Effector CD4-positive, alpha-beta T cell (primary cell): ENCODE results near the gene STK16.
"Not testable (repeated sequence)": the region's sequence is repeated elsewhere in the genome, so short reads cannot be mapped to it uniquely, and the experiment has no call there.

Experiments used
- DNase-seq: peaks from one replicate; pipeline ENCODE4 v3.0.0-alpha.2; 2020
- total RNA-seq: gene quantifications from one replicate; lab custom pipeline; 2026; lab: John Stamatoyannopoulos, UW

Gene STK16
- total RNA-seq = 13.3 reads per million, percentile 38 among the genes with 10 or more reads in this experiment

GRCh38 chr2:219245148-219245898, at the start of gene STK16, which contains the start of gene GLB1L:
TSS of gene STK16 (plus strand) at chr2:219245479. CDS start at chr2:219246000, 521 bp downstream.
TSS of gene GLB1L (minus strand) at chr2:219245444. CDS start at chr2:219243573, 1,871 bp downstream.
- peak; percentile 82 for DNase-seq

GRCh38 chr2:219197388-219197787, 47.9 kb upstream of the STK16 start:
- no peak for DNase-seq

- DNase-seq = no peak
Measured at GRCh38 chr2:219198974-219199373, 46.3 kb upstream of the STK16 start.

GRCh38 chr2:219199470-219200211, 45.6 kb upstream of the STK16 start:
- no peak for DNase-seq

- DNase-seq = not testable (repeated sequence)
Measured at GRCh38 chr2:219200502-219201326, 44.6 kb upstream of the STK16 start.

- DNase-seq = not testable (repeated sequence)
Measured at GRCh38 chr2:219201331-219201730, 43.9 kb upstream of the STK16 start.

- DNase-seq = no peak
Measured at GRCh38 chr2:219204425-219205164, 40.7 kb upstream of the STK16 start.

GRCh38 chr2:219205165-219205538, 40.1 kb upstream of the STK16 start:
- no peak for DNase-seq

- no peak for DNase-seq
Measured at GRCh38 chr2:219205981-219206327, 39.3 kb upstream of the STK16 start.

- DNase-seq = peak; percentile 94
Measured at GRCh38 chr2:219206328-219207133, 38.7 kb upstream of the STK16 start, which contains the start of gene ZFAND2B. TSS of gene ZFAND2B (plus strand) at chr2:219206782. CDS start at chr2:219206988, 206 bp downstream.

- no peak for DNase-seq
Measured at GRCh38 chr2:219207134-219207883, 38.0 kb upstream of the STK16 start.

- no peak for DNase-seq
Measured at GRCh38 chr2:219207884-219208740, 37.2 kb upstream of the STK16 start.

- no peak for DNase-seq
Measured at GRCh38 chr2:219209236-219210195, 35.8 kb upstream of the STK16 start.

GRCh38 chr2:219210196-219210885, 34.9 kb upstream of the STK16 start:
- DNase-seq = no peak

- no peak for DNase-seq
Measured at GRCh38 chr2:219210886-219211362, 34.4 kb upstream of the STK16 start.

- DNase-seq = no peak
Measured at GRCh38 chr2:219213026-219213415, 32.3 kb upstream of the STK16 start.

- DNase-seq = no peak
Measured at GRCh38 chr2:219213486-219214071, 31.7 kb upstream of the STK16 start.
